GM19193 (cell line): Measurements from ENCODE around the gene IPO9.

ENCODE experiments used
- POLR2A ChIP-seq: IDR thresholded peaks from 4 replicates; pipeline ENCODE4 v1.6.1; 2011; ENCODE audit not compliant: insufficient read depth, insufficient read length; ENCODE audit errors: extremely low read depth

Gene IPO9

DNA sequence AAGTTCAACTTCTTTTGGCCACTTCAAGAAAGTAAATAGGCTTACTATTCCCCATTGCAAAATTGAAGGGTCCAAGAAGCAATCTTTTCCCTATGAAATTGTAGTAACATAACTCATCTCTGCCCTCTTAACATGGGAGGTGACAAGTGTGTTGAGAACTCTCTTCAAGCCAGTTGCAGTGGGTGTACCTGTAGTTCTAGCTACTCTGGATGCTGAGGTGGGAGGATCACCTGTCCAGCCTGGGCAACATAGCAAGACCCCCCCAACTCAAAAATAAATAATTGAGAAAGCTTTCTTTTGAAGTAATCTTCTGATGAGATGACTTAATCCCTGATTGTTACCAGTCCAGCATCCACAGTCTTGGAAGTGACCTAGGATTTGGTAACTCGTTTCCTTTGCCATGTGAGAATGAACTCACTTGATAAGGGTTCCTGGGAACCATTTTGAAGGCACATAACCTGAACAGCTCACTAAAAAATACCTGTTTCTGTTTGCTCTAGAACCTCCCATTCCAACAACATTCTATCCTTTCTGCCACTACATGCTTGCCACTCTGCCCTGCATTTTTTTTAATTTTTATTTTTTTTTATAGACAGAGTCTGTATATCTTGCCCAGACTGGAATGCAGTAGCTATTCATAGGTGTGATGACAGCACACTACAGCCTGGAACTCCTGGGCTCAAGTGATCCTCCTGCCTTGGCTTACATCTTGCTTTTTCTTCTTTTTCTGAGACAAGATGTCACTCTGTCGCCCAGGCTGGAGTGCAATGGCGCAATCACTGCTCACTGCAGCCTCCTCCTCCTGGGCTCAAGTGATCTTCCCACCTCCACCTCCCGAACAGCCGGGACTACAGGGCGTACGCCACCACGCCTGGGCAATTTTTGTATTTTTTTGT is 1.4 kb upstream of the IPO9 start:
- no peak for TF ChIP-seq POLR2A

DNA sequence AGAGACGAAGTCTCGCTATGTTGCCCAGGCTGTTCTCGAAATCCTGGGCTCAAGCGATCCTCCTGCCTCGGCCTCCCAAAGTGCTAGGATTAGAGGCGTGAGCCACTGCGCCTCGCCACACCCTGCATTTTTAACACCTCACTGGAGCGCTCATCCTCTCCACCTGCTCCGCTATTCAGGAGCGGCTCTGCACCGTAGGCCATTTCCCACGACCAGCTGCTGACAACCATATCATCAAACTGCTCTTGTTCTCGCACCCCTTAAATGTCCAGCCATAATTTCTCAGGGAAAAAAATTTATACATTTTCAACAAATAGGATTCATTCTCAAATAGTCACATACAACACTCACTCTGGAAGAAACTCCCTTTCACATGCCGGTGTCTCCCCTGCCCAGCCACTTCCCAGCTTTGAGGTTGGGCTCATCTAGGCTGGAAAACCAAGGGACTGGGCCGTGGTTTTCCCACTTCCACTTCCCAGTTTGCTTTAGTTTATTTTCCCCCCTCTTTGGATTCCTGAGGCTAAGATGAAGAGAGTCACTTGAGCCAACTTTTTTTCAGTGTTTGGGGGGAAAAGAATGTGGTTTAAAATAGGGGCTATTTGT is 639 bp upstream of the IPO9 start:
- TF ChIP-seq POLR2A = no peak

DNA sequence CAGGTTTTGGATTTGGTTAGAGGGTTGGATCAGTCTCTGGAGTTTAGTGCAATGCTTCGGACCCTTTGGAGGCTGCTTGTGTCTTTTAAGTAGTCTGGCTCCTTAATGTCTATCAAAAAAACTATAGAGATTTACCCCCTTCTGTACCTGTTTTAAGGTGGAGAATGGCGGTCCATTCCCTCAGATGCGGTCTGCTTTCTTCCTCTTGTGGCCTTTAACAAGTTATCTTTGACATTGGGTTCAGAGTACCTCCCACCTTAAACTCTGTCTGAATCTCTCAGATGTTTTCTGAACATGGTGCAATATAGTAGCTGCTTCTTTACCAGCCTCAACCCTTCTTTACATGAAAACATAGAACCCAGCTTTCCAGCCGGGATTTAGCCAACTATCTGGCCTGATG is 2.4 kb downstream of the IPO9 start:
- no peak for TF ChIP-seq POLR2A

- TF ChIP-seq POLR2A = no peak
Measured at GRCh38 chr1:201834621-201835020, 5.7 kb downstream of the IPO9 start.

- no peak for TF ChIP-seq POLR2A
Measured at GRCh38 chr1:201838381-201838780, 9.4 kb downstream of the IPO9 start.

DNA sequence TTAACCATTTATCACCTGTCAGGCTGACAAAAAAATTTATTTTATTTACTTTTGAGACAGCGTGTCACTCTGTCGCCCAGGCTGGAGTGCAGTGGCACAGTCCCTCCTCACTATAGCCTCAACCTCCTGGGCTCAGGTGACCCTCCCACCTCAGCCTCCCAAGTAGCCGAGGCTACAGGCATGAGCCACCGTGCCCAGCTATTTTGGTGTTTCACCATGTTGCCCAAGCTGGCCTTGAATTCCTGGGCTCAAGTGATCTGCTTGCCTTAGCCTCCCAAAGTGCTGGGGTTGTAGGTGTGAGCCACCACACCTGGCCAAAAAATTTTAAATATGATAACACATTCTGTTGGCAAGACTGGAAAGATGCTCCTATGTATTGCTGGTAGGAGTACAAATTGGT is 11.1 kb downstream of the IPO9 start:
- no peak for TF ChIP-seq POLR2A

DNA sequence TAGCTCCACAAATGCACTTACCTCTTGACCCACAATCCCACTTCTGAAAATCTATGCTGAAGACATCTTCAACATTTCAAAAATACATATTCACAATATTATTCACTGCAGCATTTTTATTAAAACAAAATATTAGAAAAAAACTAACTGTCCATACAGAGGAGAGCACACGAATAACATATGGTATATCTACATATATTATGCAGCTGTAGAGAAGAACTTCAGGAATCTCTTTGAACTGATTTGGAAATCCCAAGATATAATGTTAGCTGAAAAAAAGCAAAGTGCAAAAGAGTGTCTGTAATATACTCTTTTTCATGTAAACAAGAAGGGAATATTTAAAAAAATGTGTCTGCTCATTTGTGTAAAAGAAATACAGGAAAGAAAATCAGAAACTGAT is 11.5 kb downstream of the IPO9 start:
- no peak for TF ChIP-seq POLR2A

DNA sequence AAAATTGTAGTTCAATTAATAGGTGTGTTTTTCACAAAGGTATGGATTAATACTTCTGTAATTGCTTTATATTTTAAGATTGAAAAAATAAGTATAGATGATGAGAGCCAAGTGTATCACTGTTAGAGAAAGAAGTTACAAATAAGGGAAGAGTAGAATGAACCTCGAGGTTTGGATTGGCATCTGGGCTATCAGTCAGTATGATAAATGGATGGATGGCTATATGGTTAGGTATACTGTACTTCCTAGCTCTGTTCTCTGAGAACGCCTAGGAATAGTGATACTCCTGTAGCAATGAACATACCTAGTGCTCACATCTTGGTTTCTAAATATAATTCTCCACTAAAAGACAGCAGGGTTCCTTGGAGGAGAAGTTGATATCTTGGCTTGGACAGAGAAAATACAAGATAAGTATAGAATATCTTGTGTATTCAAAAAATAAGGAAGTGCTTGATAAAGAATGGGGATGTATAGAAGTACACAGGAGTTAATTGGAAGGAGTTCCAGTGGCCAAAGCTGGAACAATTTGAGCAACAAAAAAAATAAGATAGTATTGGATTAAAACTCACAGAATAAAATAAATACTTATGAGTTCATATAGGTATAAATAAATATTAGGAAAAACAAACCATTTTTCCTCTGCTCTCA is 12.4 kb downstream of the IPO9 start:
- no peak for TF ChIP-seq POLR2A

DNA sequence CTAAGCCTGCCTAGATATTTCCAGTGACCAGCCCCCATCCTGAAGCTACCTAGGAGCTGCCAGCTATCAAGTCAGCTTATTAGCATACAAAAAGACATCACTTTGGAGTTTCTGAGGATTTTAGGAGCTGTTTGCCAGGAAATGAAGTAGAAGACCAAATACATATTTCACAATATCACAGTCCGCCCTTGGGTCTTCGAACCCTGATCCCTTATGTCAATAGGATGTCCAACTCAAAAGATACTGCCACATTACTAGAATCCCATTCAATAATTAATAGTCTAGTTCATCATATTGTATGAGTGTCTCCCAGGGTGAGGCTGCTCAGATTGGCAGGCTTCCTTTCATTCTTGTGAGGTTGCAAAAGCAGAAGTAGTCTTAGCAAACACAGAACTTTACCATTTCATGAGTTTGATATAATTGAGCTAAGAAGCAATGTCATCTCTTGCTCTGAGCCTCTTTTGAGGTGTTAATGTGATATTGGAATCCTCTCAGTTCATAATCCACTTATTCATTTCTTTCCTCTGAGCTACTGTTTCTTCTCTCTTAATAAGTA is 13.6 kb downstream of the IPO9 start:
- no peak for TF ChIP-seq POLR2A

GRCh38 chr1:201845331-201846083 is 16.6 kb downstream of the IPO9 start:
- TF ChIP-seq POLR2A = no peak

DNA sequence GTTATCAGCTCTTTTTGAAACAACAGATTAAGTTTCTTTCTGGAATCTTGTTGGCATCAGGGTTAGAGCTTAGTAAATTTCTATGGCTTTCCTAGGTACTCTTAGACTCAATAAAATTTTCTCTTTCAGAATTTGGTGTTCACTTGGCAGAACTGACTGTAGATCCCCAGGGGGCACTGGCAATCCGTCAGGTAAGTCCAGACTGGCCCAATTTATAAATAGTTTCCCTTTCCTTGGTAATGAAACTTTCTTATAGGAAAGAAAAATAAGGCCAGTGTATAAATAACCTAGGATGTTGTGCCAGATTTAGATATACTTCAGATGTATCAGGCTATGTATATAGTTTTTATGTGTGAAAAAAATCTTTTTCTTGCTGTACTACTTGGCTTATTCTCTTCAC is 18.2 kb downstream of the IPO9 start:
- no peak for TF ChIP-seq POLR2A

- TF ChIP-seq POLR2A = no peak
Measured at GRCh38 chr1:201848230-201848629, 19.3 kb downstream of the IPO9 start.

- TF ChIP-seq POLR2A = no peak
Measured at GRCh38 chr1:201849372-201850052, 20.6 kb downstream of the IPO9 start.

- TF ChIP-seq POLR2A = no peak
Measured at GRCh38 chr1:201850053-201850397, 21.1 kb downstream of the IPO9 start.
